PC-9 (cell line): ENCODE measurements around the gene QPCTL.

Experiments
- CTCF ChIP-seq: fragments of 200-600 bp; sonication (generic); conservative IDR thresholded peaks from 2 replicates; pipeline ENCODE4 v1.6.1; 2017; ENCODE audit warnings: mixed run types, antibody characterized with exemption, mild to moderate bottlenecking, moderate library complexity
- EZH2 ChIP-seq: fragments of 200-600 bp; sonication (generic); IDR thresholded peaks from 2 replicates; pipeline ENCODE4 v1.8.0; 2017; ENCODE audit warnings: antibody characterized with exemption, low read depth

- TF ChIP-seq EZH2 (no peak), CTCF (no peak; the same call in 1 of the 2 replicates)
Observed at GRCh38 chr19:45753548-45753947, 61.1 kb downstream of the QPCTL start.
